ENCODE measurements around the gene PCGF1.

Gene PCGF1

GRCh38 chr2:74510272-74510671 is 2.8 kb upstream of the PCGF1 start:
- no peak for ATAC-seq (ENCODE audit: insufficient read depth, low read depth)
- Histone ChIP-seq H3K27me3 (ENCODE audit: insufficient read depth, low read length, poor library complexity) (peaks cover 19% of the 10 kb centered on the region), H3K36me3 (ENCODE audit: insufficient read depth, low read length) (peaks cover 8% of the 10 kb centered on the region), H3K4me3 (ENCODE audit: low read depth in 1 of 2, low read length in 2 of 2) (no peak overlapping the region), H3K9me3 (ENCODE audit: insufficient read depth, low read length, severe bottlenecking) (no peaks in the 10 kb centered on the region), H3K4me2 (ENCODE audit: insufficient read depth, low read length) (no peak overlapping the region), H3K4me1 (ENCODE audit: insufficient read depth, low read length) (peaks cover 37% of the 10 kb centered on the region), H3K79me2 (ENCODE audit: insufficient read depth, low read length) (peaks cover 14% of the 10 kb centered on the region), H2AFZ (ENCODE audit: low read depth, low read length) (no peak overlapping the region), H4K20me1 (ENCODE audit: insufficient read depth, low read length) (no peaks in the 10 kb centered on the region), H3K27ac (ENCODE audit: low read length) (no peak overlapping the region), H3K9ac (ENCODE audit: low read depth, low read length) (no peak overlapping the region)
- no peak for DNase-seq
- TF ChIP-seq EZH2 (IDR thresholded peaks at IDR 0.05; ENCODE audit: borderline replicate concordance, low read depth, low read length, severe bottlenecking) (no peak), CTCF (IDR thresholded peaks at IDR 0.05; ENCODE audit: borderline replicate concordance, extremely low read depth, low read length, poor library complexity, severe bottlenecking) (no peak)

- ATAC-seq (ENCODE audit: insufficient read depth, low read depth), result peak; percentile 16; the same call in 2 of the 3 replicates
- H3K9me3 ChIP-seq (ENCODE audit: insufficient read depth, low read length, severe bottlenecking), result no peaks in the 10 kb centered on the region
- DNase-seq, result no peak
- peak; percentile 7 for TF ChIP-seq CTCF (IDR thresholded peaks at IDR 0.05; ENCODE audit: borderline replicate concordance, extremely low read depth, low read length, poor library complexity, severe bottlenecking)
- no peak for TF ChIP-seq EZH2 (IDR thresholded peaks at IDR 0.05; ENCODE audit: borderline replicate concordance, low read depth, low read length, severe bottlenecking)
- peak overlapping the region; percentile 88 for H2AFZ ChIP-seq (ENCODE audit: low read depth, low read length)
- H3K36me3 ChIP-seq (ENCODE audit: insufficient read depth, low read length), result peaks cover 11% of the 10 kb centered on the region
- peaks cover 5% of the 10 kb centered on the region for H3K27me3 ChIP-seq (ENCODE audit: insufficient read depth, low read length, poor library complexity)
- H3K27ac ChIP-seq (ENCODE audit: low read length), result peak overlapping the region; percentile 96
- H3K79me2 ChIP-seq (ENCODE audit: insufficient read depth, low read length), result peaks cover 14% of the 10 kb centered on the region
- peaks cover 36% of the 10 kb centered on the region for H3K4me1 ChIP-seq (ENCODE audit: insufficient read depth, low read length)
- H3K4me2 ChIP-seq (ENCODE audit: insufficient read depth, low read length), result peak overlapping the region; percentile 89
- peak overlapping the region; percentile 37 to 72 for H3K4me3 ChIP-seq (ENCODE audit: low read depth in 1 of 2, low read length in 2 of 2)
- H3K9ac ChIP-seq (ENCODE audit: low read depth, low read length), result peak overlapping the region; percentile 69
- H4K20me1 ChIP-seq (ENCODE audit: insufficient read depth, low read length), result no peaks in the 10 kb centered on the region
Observed at GRCh38 chr2:74507926-74508520, 528 bp upstream of the PCGF1 start.

GRCh38 chr2:74505448-74506246 is 1.8 kb downstream of the PCGF1 start:
- Histone ChIP-seq H3K9ac (ENCODE audit: low read depth, low read length) (peak overlapping the region; percentile 5; the same call in 1 of the 2 replicates), H3K27ac (ENCODE audit: low read length) (no peak overlapping the region), H3K4me2 (ENCODE audit: insufficient read depth, low read length) (peak overlapping the region; percentile 49), H3K27me3 (ENCODE audit: insufficient read depth, low read length, poor library complexity) (no peaks in the 10 kb centered on the region), H3K9me3 (ENCODE audit: insufficient read depth, low read length, severe bottlenecking) (no peaks in the 10 kb centered on the region), H2AFZ (ENCODE audit: low read depth, low read length) (no peak overlapping the region), H4K20me1 (ENCODE audit: insufficient read depth, low read length) (no peaks in the 10 kb centered on the region), H3K4me1 (ENCODE audit: insufficient read depth, low read length) (peaks cover 36% of the 10 kb centered on the region), H3K79me2 (ENCODE audit: insufficient read depth, low read length) (peaks cover 14% of the 10 kb centered on the region), H3K4me3 (ENCODE audit: low read depth in 1 of 2, low read length in 2 of 2) (peak overlapping the region in 1 of 2 experiments; percentile 29; a peak in 2 of 4 replicates), H3K36me3 (ENCODE audit: insufficient read depth, low read length) (peaks cover 11% of the 10 kb centered on the region)
- TF ChIP-seq EZH2 (IDR thresholded peaks at IDR 0.05; ENCODE audit: borderline replicate concordance, low read depth, low read length, severe bottlenecking), result no peak
- TF ChIP-seq CTCF (IDR thresholded peaks at IDR 0.05; ENCODE audit: borderline replicate concordance, extremely low read depth, low read length, poor library complexity, severe bottlenecking), result no peak
- DNase-seq (no peak), ATAC-seq (ENCODE audit: insufficient read depth, low read depth) (no peak)

Data from DND-41 (cell line).